Erythroblast (primary cell): ENCODE results near the gene C16orf96.

Source experiments
- GATA1 ChIP-seq: IDR thresholded peaks from 2 replicates; pipeline ENCODE4 v1.6.1; 2011; ENCODE audit warnings: low read depth, mild to moderate bottlenecking, control low read depth, low read length, moderate library complexity
- POLR2A ChIP-seq: IDR thresholded peaks from 2 replicates; pipeline ENCODE4 v1.6.1; 2011; ENCODE audit warnings: mild to moderate bottlenecking, low read length

DNA sequence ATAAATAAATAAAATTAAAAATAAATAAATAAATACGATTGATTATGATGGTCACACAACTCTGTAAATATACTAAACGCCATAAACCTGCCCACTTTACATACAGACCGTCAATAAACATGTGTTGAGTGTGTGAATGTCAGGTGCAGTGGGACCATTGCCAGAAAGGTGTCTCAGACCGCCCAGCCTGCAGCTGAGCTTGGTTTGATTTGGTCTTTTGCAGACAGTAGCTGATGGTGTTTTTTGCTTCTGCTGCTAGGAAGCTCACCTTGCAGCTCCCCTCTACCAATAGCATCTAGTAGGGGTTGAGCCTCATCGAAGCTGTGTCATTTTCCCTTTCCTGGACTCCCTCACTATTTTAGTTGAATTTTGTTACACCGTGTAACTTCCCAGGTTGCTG, 35.1 kb downstream of the C16orf96 start:
- TF ChIP-seq POLR2A, result no peak
- TF ChIP-seq GATA1, result no peak
